SK-N-MC (cell line): ENCODE results near the gene ZNHIT2.
A peak's percentile ranks its signal among the peaks of the same experiment; 100 is the strongest.

Source experiments
- DNase-seq: peaks from one replicate; pipeline ENCODE4 v3.0.0-alpha.2; 2011; ENCODE audit warnings: low read depth, low spot score
- H3K27ac ChIP-seq: fragments of 200-600 bp; sonication (generic); 2 replicates; pipeline ENCODE4 v1.5.1; 2016; ENCODE audit warnings: mixed run types
- H3K36me3 ChIP-seq: fragments of 200-600 bp; sonication (generic); 2 replicates; pipeline ENCODE4 v1.6.1; 2017; ENCODE audit warnings: antibody characterized with exemption, low read length, mixed read lengths; ENCODE audit not compliant: insufficient read depth
- H3K4me3 ChIP-seq: fragments of 200-600 bp; sonication (generic); 2 replicates; pipeline ENCODE4 v1.5.1; 2016
- H3K9ac ChIP-seq: fragments of 200-600 bp; sonication (generic); 2 replicates; pipeline ENCODE4 v1.8.0; 2017; ENCODE audit warnings: mixed run types, mixed read lengths; ENCODE audit not compliant: insufficient read length
- H3K9me3 ChIP-seq: fragments of 200-600 bp; sonication (generic); 2 replicates; pipeline ENCODE4 v1.6.1; 2017; ENCODE audit warnings: low read depth, mild to moderate bottlenecking, antibody characterized with exemption, low read length, moderate library complexity, mixed read lengths
- EZH2 ChIP-seq: fragments of 200-600 bp; sonication (generic); IDR thresholded peaks from one replicate; pipeline ENCODE4 v1.6.1; 2017; ENCODE audit warnings: antibody characterized with exemption
- FOXP2 ChIP-seq: optimal IDR thresholded peaks from 2 replicates; pipeline ENCODE3; 2011; ENCODE audit warnings: mild to moderate bottlenecking, moderate library complexity; ENCODE audit not compliant: insufficient read depth; ENCODE audit errors: extremely low read length, control extremely low read depth
- POLR2AphosphoS5 ChIP-seq: IDR thresholded peaks from 2 replicates; pipeline ENCODE4 v1.6.1; 2012; ENCODE audit warnings: mild to moderate bottlenecking, low read depth, low read length, borderline replicate concordance

The ZNHIT2 gene

GRCh38 chr11:65089621-65090020, 27.9 kb downstream of the ZNHIT2 start:
- H3K27ac ChIP-seq, result no peak overlapping the region
- no peak overlapping the region for H3K9ac ChIP-seq
- DNase-seq, result no peak
- no peak overlapping the region for H3K4me3 ChIP-seq
- H3K9me3 ChIP-seq, result no peaks in the 10 kb centered on the region
- no peaks in the 10 kb centered on the region; the same call in 1 of the 2 replicates for H3K36me3 ChIP-seq
- no peak for TF ChIP-seq POLR2AphosphoS5
- TF ChIP-seq FOXP2, result no peak
- TF ChIP-seq EZH2, result no peak

DNA sequence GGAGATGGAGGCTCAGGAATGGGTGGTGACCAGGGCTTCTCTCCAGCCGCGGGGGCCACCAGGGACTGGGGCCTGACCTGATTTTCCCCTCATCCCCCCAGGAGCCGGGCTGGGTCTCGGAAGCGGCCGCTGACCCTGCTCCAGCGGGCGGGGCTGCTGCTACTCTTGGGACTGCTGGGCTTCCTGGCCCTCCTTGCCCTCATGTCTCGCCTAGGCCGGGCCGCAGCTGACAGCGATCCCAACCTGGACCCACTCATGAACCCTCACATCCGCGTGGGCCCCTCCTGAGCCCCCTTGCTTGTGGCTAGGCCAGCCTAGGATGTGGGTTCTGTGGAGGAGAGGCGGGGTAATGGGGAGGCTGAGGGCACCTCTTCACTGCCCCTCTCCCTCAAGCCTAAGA, 29.7 kb downstream of the ZNHIT2 start:
- TF ChIP-seq FOXP2 (no peak), EZH2 (no peak), POLR2AphosphoS5 (no peak)
- no peak overlapping the region for H3K27ac ChIP-seq
- H3K4me3 ChIP-seq, result no peak overlapping the region
- DNase-seq, result no peak
- no peak overlapping the region for H3K9ac ChIP-seq
- H3K9me3 ChIP-seq, result no peaks in the 10 kb centered on the region
- H3K36me3 ChIP-seq, result no peaks in the 10 kb centered on the region; the same call in 1 of the 2 replicates

DNA sequence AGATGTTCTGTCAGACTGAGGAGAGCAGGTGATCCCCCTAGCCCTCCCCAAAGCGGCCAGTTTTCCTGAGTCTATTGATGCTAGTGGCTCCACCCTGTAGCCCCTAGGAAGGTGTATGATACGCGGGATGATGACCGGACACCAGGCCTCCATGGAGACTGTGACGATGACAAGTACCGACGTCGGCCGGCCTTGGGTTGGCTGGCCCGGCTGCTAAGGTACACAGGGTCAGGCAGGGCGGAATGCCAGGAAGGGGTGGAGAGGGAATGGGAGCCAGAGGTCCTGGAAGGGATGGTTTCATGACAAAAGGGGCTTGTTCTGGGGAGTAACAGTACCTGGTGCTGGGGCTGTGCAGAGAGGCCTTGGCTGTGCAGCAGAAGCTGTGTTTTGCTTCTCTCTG, 30.3 kb downstream of the ZNHIT2 start:
- Histone ChIP-seq H3K27ac (no peak overlapping the region), H3K4me3 (no peak overlapping the region), H3K9ac (no peak overlapping the region), H3K9me3 (no peaks in the 10 kb centered on the region), H3K36me3 (no peaks in the 10 kb centered on the region; the same call in 1 of the 2 replicates)
- TF ChIP-seq FOXP2, result no peak
- no peak for TF ChIP-seq EZH2
- no peak for TF ChIP-seq POLR2AphosphoS5
- DNase-seq, result no peak

DNA sequence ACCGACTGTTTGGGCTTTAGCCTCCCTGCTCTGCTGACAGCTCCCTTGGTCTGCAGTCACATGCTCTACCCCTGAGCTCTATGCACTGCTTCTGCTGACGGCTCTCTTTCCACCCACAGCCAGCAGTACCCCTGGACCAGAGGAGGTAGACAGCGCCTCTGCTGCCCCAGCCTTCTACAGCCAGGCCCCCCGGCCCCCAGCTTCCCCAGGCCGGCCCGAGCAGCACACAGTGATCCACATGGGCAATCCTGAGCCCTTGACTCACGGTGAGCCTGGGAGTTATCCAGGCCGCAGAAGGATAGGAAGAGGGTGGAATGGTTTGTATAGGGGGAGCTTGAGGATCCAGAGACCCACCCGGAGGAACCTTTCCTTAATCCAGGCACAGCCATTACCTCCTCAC, 30.7 kb downstream of the ZNHIT2 start:
- Histone ChIP-seq H3K27ac (no peak overlapping the region), H3K9ac (no peak overlapping the region), H3K9me3 (no peaks in the 10 kb centered on the region), H3K4me3 (no peak overlapping the region), H3K36me3 (peaks cover 4% of the 10 kb centered on the region; the same call in 1 of the 2 replicates)
- TF ChIP-seq FOXP2, result no peak
- no peak for TF ChIP-seq POLR2AphosphoS5
- no peak for TF ChIP-seq EZH2
- DNase-seq, result no peak

GRCh38 chr11:65085446-65085845, 32.1 kb downstream of the ZNHIT2 start:
- Histone ChIP-seq H3K4me3 (no peak overlapping the region), H3K27ac (no peak overlapping the region), H3K36me3 (peaks cover 15% of the 10 kb centered on the region), H3K9ac (no peak overlapping the region), H3K9me3 (no peaks in the 10 kb centered on the region)
- TF ChIP-seq FOXP2 (no peak), POLR2AphosphoS5 (no peak)
- no peak for DNase-seq

DNA sequence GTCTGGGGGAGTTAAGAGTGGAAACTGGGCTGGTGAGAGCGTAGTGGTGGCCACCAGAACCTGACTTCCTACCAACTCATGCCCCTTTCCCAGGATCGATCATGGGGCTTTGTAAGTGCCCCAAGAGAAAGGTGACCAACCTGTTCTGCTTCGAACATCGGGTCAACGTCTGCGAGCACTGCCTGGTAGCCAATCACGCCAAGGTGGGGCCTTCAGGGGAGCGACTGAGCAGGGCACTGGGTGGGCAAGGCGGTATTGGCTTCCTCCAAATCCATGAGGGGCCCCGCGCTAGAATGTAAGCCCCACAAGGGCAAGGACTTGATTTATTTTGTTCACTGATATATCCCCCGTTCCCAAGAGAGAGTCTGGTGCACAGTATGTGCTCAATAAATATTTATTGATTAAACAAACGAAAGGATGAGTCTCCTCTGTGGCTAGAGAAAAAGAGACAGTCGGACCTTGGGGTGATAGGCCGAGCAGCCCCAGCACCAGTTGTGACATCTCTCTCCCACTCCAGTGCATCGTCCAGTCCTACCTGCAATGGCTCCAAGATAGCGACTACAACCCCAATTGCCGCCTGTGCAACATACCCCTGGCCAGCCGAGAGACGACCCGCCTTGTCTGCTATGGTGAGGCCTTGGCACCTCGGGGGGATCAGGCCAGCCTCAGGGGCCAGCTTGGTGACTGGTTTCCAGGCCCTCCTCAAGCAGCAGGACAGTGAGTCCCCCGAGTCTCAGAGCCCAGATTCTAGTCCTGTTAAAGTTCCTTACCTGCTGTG, 32.7 kb downstream of the ZNHIT2 start:
- H3K27ac ChIP-seq, result peak overlapping the region; percentile 85; the same call in 1 of the 2 replicates
- H3K36me3 ChIP-seq, result peaks cover 20% of the 10 kb centered on the region
- peak overlapping the region; percentile 89 for H3K9ac ChIP-seq
- no peaks in the 10 kb centered on the region for H3K9me3 ChIP-seq
- peak overlapping the region; percentile 84 for H3K4me3 ChIP-seq
- DNase-seq, result no peak
- TF ChIP-seq FOXP2 (no peak), POLR2AphosphoS5 (no peak), EZH2 (no peak)

- Histone ChIP-seq H3K4me3 (peak within 1 kb of the TSS; percentile 84), H3K36me3 (peaks cover 26% of the 10 kb centered on the region), H3K9me3 (no peaks in the 10 kb centered on the region), H3K27ac (peak within 1 kb of the TSS; percentile 85), H3K9ac (peak within 1 kb of the TSS; percentile 89)
- TF ChIP-seq FOXP2 (no peak), POLR2AphosphoS5 (peak; percentile 83; the same call in 1 of the 2 replicates)
- peak; percentile 70 for DNase-seq
These were observed 33.5 kb downstream of the ZNHIT2 start, which contains the start of the genes CDCA5 and ZFPL1 for GRCh38 chr11:65083834-65084597. Gene CDCA5, minus strand, starts transcription at chr11:65084040. Its CDS starts 62 bp downstream, at chr11:65083978. Gene ZFPL1, plus strand, starts transcription at chr11:65084222. Its CDS starts 477 bp downstream, at chr11:65084699.
